Measurements from ENCODE around the gene PXMP4.

Gene PXMP4

GRCh38 chr20:33676121-33676520 is 44.0 kb downstream of the PXMP4 start:
- peak overlapping the region in 1 of 2 donors; percentile 68 for H3K9ac ChIP-seq (ENCODE audit: low read depth in 1 of 2, low read length in 2 of 2)
- peaks cover 25 to 34% of the 10 kb centered on the region in 2 donors for H3K4me1 ChIP-seq (ENCODE audit: control insufficient read depth in 1 of 2, insufficient read depth in 2 of 2, low read length in 2 of 2)
- H3K27ac ChIP-seq (ENCODE audit: low read depth, low read length) = no peak overlapping the region
- no peaks in the 10 kb centered on the region for H3K9me3 ChIP-seq (ENCODE audit: control insufficient read depth in 1 of 2, low read length in 2 of 2)
- H3K27me3 ChIP-seq (ENCODE audit: control insufficient read depth in 1 of 2, insufficient read depth in 2 of 2, low read length in 2 of 2) = no peaks in the 10 kb centered on the region
- no peak overlapping the region for H3K4me3 ChIP-seq (ENCODE audit: low read depth in 1 of 2, low read length in 2 of 2)
- H3K36me3 ChIP-seq (ENCODE audit: control insufficient read depth in 1 of 2, insufficient read depth in 2 of 2, low read length in 2 of 2) = peaks cover 0 to 21% of the 10 kb centered on the region in 2 donors

GRCh38 chr20:33675136-33675959 is 44.8 kb downstream of the PXMP4 start:
- H3K9ac ChIP-seq (ENCODE audit: low read depth in 1 of 2, low read length in 2 of 2) = peak overlapping the region; percentile 68 to 80
- no peaks in the 10 kb centered on the region for H3K9me3 ChIP-seq (ENCODE audit: control insufficient read depth in 1 of 2, low read length in 2 of 2)
- no peaks in the 10 kb centered on the region for H3K27me3 ChIP-seq (ENCODE audit: control insufficient read depth in 1 of 2, insufficient read depth in 2 of 2, low read length in 2 of 2)
- peak overlapping the region; percentile 61 for H3K27ac ChIP-seq (ENCODE audit: low read depth, low read length)
- H3K4me3 ChIP-seq (ENCODE audit: low read depth in 1 of 2, low read length in 2 of 2) = peak overlapping the region; percentile 76 to 83
- peaks cover 0 to 25% of the 10 kb centered on the region in 2 donors for H3K36me3 ChIP-seq (ENCODE audit: control insufficient read depth in 1 of 2, insufficient read depth in 2 of 2, low read length in 2 of 2)
- peaks cover 25 to 34% of the 10 kb centered on the region in 2 donors for H3K4me1 ChIP-seq (ENCODE audit: control insufficient read depth in 1 of 2, insufficient read depth in 2 of 2, low read length in 2 of 2)

- Histone ChIP-seq H3K9me3 (ENCODE audit: control insufficient read depth in 1 of 2, low read length in 2 of 2) (no peaks in the 10 kb centered on the region), H3K4me3 (ENCODE audit: low read depth in 1 of 2, low read length in 2 of 2) (peak within 1 kb of the TSS; percentile 87 to 90), H3K9ac (ENCODE audit: low read depth in 1 of 2, low read length in 2 of 2) (peak within 1 kb of the TSS; percentile 80 to 96), H3K36me3 (ENCODE audit: control insufficient read depth in 1 of 2, insufficient read depth in 2 of 2, low read length in 2 of 2) (peaks cover 0 to 29% of the 10 kb centered on the region in 2 donors), H3K27ac (ENCODE audit: low read depth, low read length) (peak within 1 kb of the TSS; percentile 75), H3K27me3 (ENCODE audit: control insufficient read depth in 1 of 2, insufficient read depth in 2 of 2, low read length in 2 of 2) (no peaks in the 10 kb centered on the region), H3K4me1 (ENCODE audit: control insufficient read depth in 1 of 2, insufficient read depth in 2 of 2, low read length in 2 of 2) (peaks cover 25 to 34% of the 10 kb centered on the region in 2 donors)
Measured at GRCh38 chr20:33674294-33675135, 45.6 kb downstream of the PXMP4 start, which contains the start of gene NECAB3. Gene NECAB3, minus strand, starts transcription at chr20:33674428. Its CDS starts 76 bp downstream, at chr20:33674352.

- peak overlapping the region; percentile 87 to 90 for H3K4me3 ChIP-seq (ENCODE audit: low read depth in 1 of 2, low read length in 2 of 2)
- peak overlapping the region; percentile 79 to 96 for H3K9ac ChIP-seq (ENCODE audit: low read depth in 1 of 2, low read length in 2 of 2)
- no peak overlapping the region for H3K27ac ChIP-seq (ENCODE audit: low read depth, low read length)
- peaks cover 7 to 34% of the 10 kb centered on the region in 2 donors for H3K36me3 ChIP-seq (ENCODE audit: control insufficient read depth in 1 of 2, insufficient read depth in 2 of 2, low read length in 2 of 2)
- no peaks in the 10 kb centered on the region for H3K9me3 ChIP-seq (ENCODE audit: control insufficient read depth in 1 of 2, low read length in 2 of 2)
- H3K4me1 ChIP-seq (ENCODE audit: control insufficient read depth in 1 of 2, insufficient read depth in 2 of 2, low read length in 2 of 2) = peaks cover 25 to 35% of the 10 kb centered on the region in 2 donors
- no peaks in the 10 kb centered on the region for H3K27me3 ChIP-seq (ENCODE audit: control insufficient read depth in 1 of 2, insufficient read depth in 2 of 2, low read length in 2 of 2)
Measured at GRCh38 chr20:33673410-33674293, 46.5 kb downstream of the PXMP4 start.

GRCh38 chr20:33673114-33673409 is 47.0 kb downstream of the PXMP4 start:
- peak overlapping the region; percentile 79 to 96 for H3K9ac ChIP-seq (ENCODE audit: low read depth in 1 of 2, low read length in 2 of 2)
- no peak overlapping the region for H3K27ac ChIP-seq (ENCODE audit: low read depth, low read length)
- peak overlapping the region; percentile 87 to 90 for H3K4me3 ChIP-seq (ENCODE audit: low read depth in 1 of 2, low read length in 2 of 2)
- no peaks in the 10 kb centered on the region for H3K9me3 ChIP-seq (ENCODE audit: control insufficient read depth in 1 of 2, low read length in 2 of 2)
- H3K4me1 ChIP-seq (ENCODE audit: control insufficient read depth in 1 of 2, insufficient read depth in 2 of 2, low read length in 2 of 2) = peaks cover 28 to 41% of the 10 kb centered on the region in 2 donors
- peaks cover 9 to 34% of the 10 kb centered on the region in 2 donors for H3K36me3 ChIP-seq (ENCODE audit: control insufficient read depth in 1 of 2, insufficient read depth in 2 of 2, low read length in 2 of 2)
- no peaks in the 10 kb centered on the region for H3K27me3 ChIP-seq (ENCODE audit: control insufficient read depth in 1 of 2, insufficient read depth in 2 of 2, low read length in 2 of 2)

- Histone ChIP-seq H3K27ac (ENCODE audit: low read depth, low read length) (no peak overlapping the region), H3K4me3 (ENCODE audit: low read depth in 1 of 2, low read length in 2 of 2) (peak overlapping the region; percentile 87 to 90), H3K9me3 (ENCODE audit: control insufficient read depth in 1 of 2, low read length in 2 of 2) (no peaks in the 10 kb centered on the region), H3K4me1 (ENCODE audit: control insufficient read depth in 1 of 2, insufficient read depth in 2 of 2, low read length in 2 of 2) (peaks cover 30 to 46% of the 10 kb centered on the region in 2 donors), H3K27me3 (ENCODE audit: control insufficient read depth in 1 of 2, insufficient read depth in 2 of 2, low read length in 2 of 2) (no peaks in the 10 kb centered on the region), H3K36me3 (ENCODE audit: control insufficient read depth in 1 of 2, insufficient read depth in 2 of 2, low read length in 2 of 2) (peaks cover 9 to 31% of the 10 kb centered on the region in 2 donors), H3K9ac (ENCODE audit: low read depth in 1 of 2, low read length in 2 of 2) (peak overlapping the region; percentile 79 to 96)
Measured at GRCh38 chr20:33672426-33673113, 47.5 kb downstream of the PXMP4 start.

- Histone ChIP-seq H3K4me3 (ENCODE audit: low read depth in 1 of 2, low read length in 2 of 2) (no peak overlapping the region), H3K27me3 (ENCODE audit: control insufficient read depth in 1 of 2, insufficient read depth in 2 of 2, low read length in 2 of 2) (no peaks in the 10 kb centered on the region), H3K4me1 (ENCODE audit: control insufficient read depth in 1 of 2, insufficient read depth in 2 of 2, low read length in 2 of 2) (peaks cover 30 to 49% of the 10 kb centered on the region in 2 donors), H3K36me3 (ENCODE audit: control insufficient read depth in 1 of 2, insufficient read depth in 2 of 2, low read length in 2 of 2) (peaks cover 9 to 31% of the 10 kb centered on the region in 2 donors), H3K27ac (ENCODE audit: low read depth, low read length) (no peak overlapping the region), H3K9ac (ENCODE audit: low read depth in 1 of 2, low read length in 2 of 2) (no peak overlapping the region), H3K9me3 (ENCODE audit: control insufficient read depth in 1 of 2, low read length in 2 of 2) (no peaks in the 10 kb centered on the region)
Measured at GRCh38 chr20:33671573-33672288, 48.4 kb downstream of the PXMP4 start.

GRCh38 chr20:33670715-33671499 is 49.2 kb downstream of the PXMP4 start:
- no peaks in the 10 kb centered on the region for H3K27me3 ChIP-seq (ENCODE audit: control insufficient read depth in 1 of 2, insufficient read depth in 2 of 2, low read length in 2 of 2)
- no peaks in the 10 kb centered on the region for H3K9me3 ChIP-seq (ENCODE audit: control insufficient read depth in 1 of 2, low read length in 2 of 2)
- H3K27ac ChIP-seq (ENCODE audit: low read depth, low read length) = no peak overlapping the region
- H3K36me3 ChIP-seq (ENCODE audit: control insufficient read depth in 1 of 2, insufficient read depth in 2 of 2, low read length in 2 of 2) = peaks cover 9 to 31% of the 10 kb centered on the region in 2 donors
- H3K9ac ChIP-seq (ENCODE audit: low read depth in 1 of 2, low read length in 2 of 2) = no peak overlapping the region
- H3K4me1 ChIP-seq (ENCODE audit: control insufficient read depth in 1 of 2, insufficient read depth in 2 of 2, low read length in 2 of 2) = peaks cover 34 to 57% of the 10 kb centered on the region in 2 donors
- no peak overlapping the region for H3K4me3 ChIP-seq (ENCODE audit: low read depth in 1 of 2, low read length in 2 of 2)
